ENCODE results near the gene TRPV3.

GRCh38 chr17:3507869-3508268 lies 49.7 kb downstream of the TRPV3 start:
- TF ChIP-seq SP1 (IDR thresholded peaks at IDR 0.05; ENCODE audit: low read depth, low read length): no peak
- TF ChIP-seq CTCF (IDR thresholded peaks at IDR 0.05; ENCODE audit: control extremely low read depth in 1 of 3, insufficient read depth in 1 of 3, low read depth in 1 of 3, low read length in 3 of 3): no peak
- TF ChIP-seq TAF1 (IDR thresholded peaks at IDR 0.05; ENCODE audit: low read depth, low read length): no peak
- no peak for TF ChIP-seq GTF2F1 (IDR thresholded peaks at IDR 0.05; ENCODE audit: borderline replicate concordance, low read depth, low read length)
- no peak for TF ChIP-seq MAX (IDR thresholded peaks at IDR 0.05)
- no peak for TF ChIP-seq EP300 (IDR thresholded peaks at IDR 0.05; ENCODE audit: borderline replicate concordance in 1 of 2, low read depth in 2 of 2, low read length in 2 of 2)
- no peak for TF ChIP-seq CEBPB (IDR thresholded peaks at IDR 0.05; ENCODE audit: low read depth, low read length)
- no peak for TF ChIP-seq HDAC6 (IDR thresholded peaks at IDR 0.05; ENCODE audit: low read depth, low read length)
- no peak for TF ChIP-seq RAD21 (IDR thresholded peaks at IDR 0.05 in 1 of 2, conservative IDR thresholded peaks at IDR 0.05 in 1 of 2; ENCODE audit: low read depth in 2 of 2, low read length in 2 of 2)
- no peak for TF ChIP-seq POLR2A (IDR thresholded peaks at IDR 0.05; ENCODE audit: control extremely low read depth in 1 of 2, low read depth in 2 of 2, low read length in 2 of 2)
- no peak for TF ChIP-seq TEAD4 (IDR thresholded peaks at IDR 0.05; ENCODE audit: low read depth, low read length)
- no peak for TF ChIP-seq CHD1 (IDR thresholded peaks at IDR 0.05; ENCODE audit: low read depth, low read length)
- TF ChIP-seq POLR2AphosphoS5 (IDR thresholded peaks at IDR 0.05; ENCODE audit: low read depth, low read length): no peak
- no peak for TF ChIP-seq ZNF274 (IDR thresholded peaks at IDR 0.05; ENCODE audit: borderline replicate concordance, extremely low read depth, low read length)

All from H1 (cell line).